Neuronal stem cell (in vitro differentiated cells): ENCODE results near the gene ICOS.

ENCODE experiments used
- DNase-seq: peaks from one replicate; pipeline ENCODE4 v3.0.0-alpha.2; 2013; ENCODE audit warnings: low spot score
- H2AFZ ChIP-seq: one replicate; pipeline ENCODE4 v1.6.1; 2013; ENCODE audit warnings: mild to moderate bottlenecking, low read length, inconsistent platforms
- H2AK5ac ChIP-seq: 2 replicates; pipeline ENCODE4 v1.6.1; 2013; ENCODE audit warnings: low read depth, mild to moderate bottlenecking, inconsistent platforms, low read length, moderate library complexity, mixed read lengths
- H2BK120ac ChIP-seq: 2 replicates; pipeline ENCODE4 v1.6.1; 2013; ENCODE audit warnings: low read depth, mild to moderate bottlenecking, inconsistent platforms, low read length, moderate library complexity, mixed read lengths
- H2BK12ac ChIP-seq: one replicate; pipeline ENCODE4 v1.6.1; 2013; ENCODE audit warnings: low read length, inconsistent platforms
- H2BK15ac ChIP-seq: 2 replicates; pipeline ENCODE4 v1.6.1; 2013; ENCODE audit warnings: mild to moderate bottlenecking, low read length, inconsistent platforms, mixed read lengths
- H2BK5ac ChIP-seq: one replicate; pipeline ENCODE4 v1.6.1; 2013; ENCODE audit warnings: inconsistent platforms, mild to moderate bottlenecking, low read length, moderate library complexity
- H3K14ac ChIP-seq: one replicate; pipeline ENCODE4 v1.6.1; 2013; ENCODE audit warnings: low read length, inconsistent platforms
- H3K18ac ChIP-seq: 2 replicates; pipeline ENCODE4 v1.6.1; 2013; ENCODE audit warnings: low read length, inconsistent platforms
- H3K23ac ChIP-seq: 2 replicates; pipeline ENCODE4 v1.6.1; 2013; ENCODE audit warnings: low read depth, mild to moderate bottlenecking, mixed read lengths, low read length, inconsistent platforms; ENCODE audit not compliant: poor library complexity
- H3K27ac ChIP-seq: replicated peaks from 3 replicates; pipeline ENCODE4 v1.5.1; 2013; ENCODE audit warnings: low read length, inconsistent platforms
- H3K27me3 ChIP-seq, 3 experiments: 2 replicates each; pipeline ENCODE4 v1.6.1; 2013; ENCODE audit warnings: low read length in 3 of 3, mild to moderate bottlenecking in 2 of 3, inconsistent platforms in 1 of 3, low read depth in 1 of 3, mixed read lengths in 1 of 3, moderate library complexity in 1 of 3; ENCODE audit not compliant: control insufficient read depth in 3 of 3, insufficient read depth in 3 of 3
- H3K36me3 ChIP-seq, 2 donors: replicated peaks in 1 of 2; 2 replicates each; pipeline ENCODE4 v1.6.1; 2013; ENCODE audit warnings: low read length in 2 of 2; ENCODE audit not compliant: control insufficient read depth in 2 of 2, insufficient read depth in 2 of 2
- H3K4ac ChIP-seq: 2 replicates; pipeline ENCODE4 v1.6.1; 2013; ENCODE audit warnings: inconsistent platforms, mild to moderate bottlenecking, low read length, moderate library complexity
- H3K4me1 ChIP-seq, 2 donors: 1 replicate in 1 of 2; 2 replicates in 1 of 2; pipeline ENCODE4 v1.6.1; 2013; ENCODE audit warnings: low read length in 2 of 2, low read depth in 1 of 2; ENCODE audit not compliant: control insufficient read depth in 2 of 2, insufficient read depth in 1 of 2
- H3K4me2 ChIP-seq: one replicate; pipeline ENCODE4 v1.6.1; 2013; ENCODE audit warnings: mild to moderate bottlenecking, low read length, inconsistent platforms; ENCODE audit not compliant: insufficient read depth, poor library complexity, severe bottlenecking
- H3K4me3 ChIP-seq, 2 donors: 2 replicates each; pipeline ENCODE4 v1.5.1; 2013; ENCODE audit warnings: low read length in 2 of 2, mild to moderate bottlenecking in 2 of 2, inconsistent platforms in 1 of 2, moderate library complexity in 1 of 2
- H3K79me1 ChIP-seq: one replicate; pipeline ENCODE4 v1.6.1; 2013; ENCODE audit warnings: low read depth, mild to moderate bottlenecking, inconsistent platforms, low read length, moderate library complexity
- H3K9ac ChIP-seq: one replicate; pipeline ENCODE4 v1.6.1; 2013; ENCODE audit warnings: mild to moderate bottlenecking, low read depth, low read length, inconsistent platforms; ENCODE audit not compliant: poor library complexity
- H3K9me3 ChIP-seq, 2 donors: replicated peaks in 1 of 2; 2 replicates each; pipeline versions ENCODE3 to v1.6.1; 2013; ENCODE audit warnings: low read length in 2 of 2, mild to moderate bottlenecking in 2 of 2, inconsistent platforms in 1 of 2, low read depth in 1 of 2, mixed read lengths in 1 of 2, moderate library complexity in 1 of 2; ENCODE audit not compliant: control insufficient read depth in 2 of 2, insufficient read depth in 1 of 2
- H4K8ac ChIP-seq: one replicate; pipeline ENCODE4 v1.6.1; 2013; ENCODE audit warnings: low read depth, mild to moderate bottlenecking, inconsistent platforms, low read length, moderate library complexity
- H4K91ac ChIP-seq: one replicate; pipeline ENCODE4 v1.6.1; 2013; ENCODE audit warnings: low read length, low read depth, mild to moderate bottlenecking, inconsistent platforms; ENCODE audit not compliant: poor library complexity
- WGBS, 2 donors: extraction: QIAGEN DNeasy Blood & Tissue Kit; methylation state at CpG; one replicate each; pipeline ENCODE4 v1.1.7; 2013; ENCODE audit warnings: missing lambda C conversion rate in 2 of 2, mixed read lengths in 1 of 2; ENCODE audit not compliant: insufficient read length in 2 of 2, insufficient replicate concordance in 1 of 2; ENCODE audit errors: extremely low coverage in 2 of 2; 5-methylcytosine and 5-hydroxymethylcytosine counted together

Gene ICOS

DNA sequence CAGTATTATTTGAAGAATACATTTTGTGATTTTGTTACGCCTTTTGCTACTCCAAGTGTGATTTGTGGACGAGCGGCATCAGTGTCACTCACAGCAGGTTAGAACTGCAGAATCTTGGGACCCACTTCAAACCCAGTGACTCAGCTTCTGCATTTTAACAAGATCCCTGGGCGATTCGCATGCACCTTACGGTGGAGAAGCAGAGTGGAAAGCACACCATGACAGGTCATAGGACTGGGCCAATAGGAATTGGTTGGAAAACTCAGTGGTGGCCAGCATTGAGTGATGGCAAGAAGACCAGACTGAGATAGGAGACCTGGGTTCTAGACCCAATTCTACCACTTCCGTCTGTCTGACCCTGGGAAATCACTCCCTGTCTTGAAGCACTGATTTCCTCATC is 42.7 kb upstream of the ICOS start:
- Histone ChIP-seq H2BK15ac (no peak overlapping the region), H3K4me3 (no peak overlapping the region), H2AK5ac (no peak overlapping the region), H3K27me3 (peaks cover 0 to 5% (median 0%) of the 10 kb centered on the region in 3 experiments), H2BK120ac (no peak overlapping the region), H4K8ac (no peak overlapping the region), H4K91ac (no peak overlapping the region), H3K79me1 (no peaks in the 10 kb centered on the region), H3K9ac (no peak overlapping the region), H3K23ac (no peak overlapping the region), H3K14ac (no peak overlapping the region), H3K27ac (no peak overlapping the region), H3K36me3 (no peaks in the 10 kb centered on the region), H3K4me2 (no peak overlapping the region), H3K9me3 (no peaks in the 10 kb centered on the region), H2BK12ac (no peak overlapping the region), H3K4me1 (no peaks in the 10 kb centered on the region), H2BK5ac (no peak overlapping the region), H2AFZ (no peak overlapping the region), H3K18ac (no peak overlapping the region), H3K4ac (no peak overlapping the region)
- DNase-seq = no peak
- WGBS, 2 donors = no CpG with 5 or more reads among the region's 7 CpGs

DNA sequence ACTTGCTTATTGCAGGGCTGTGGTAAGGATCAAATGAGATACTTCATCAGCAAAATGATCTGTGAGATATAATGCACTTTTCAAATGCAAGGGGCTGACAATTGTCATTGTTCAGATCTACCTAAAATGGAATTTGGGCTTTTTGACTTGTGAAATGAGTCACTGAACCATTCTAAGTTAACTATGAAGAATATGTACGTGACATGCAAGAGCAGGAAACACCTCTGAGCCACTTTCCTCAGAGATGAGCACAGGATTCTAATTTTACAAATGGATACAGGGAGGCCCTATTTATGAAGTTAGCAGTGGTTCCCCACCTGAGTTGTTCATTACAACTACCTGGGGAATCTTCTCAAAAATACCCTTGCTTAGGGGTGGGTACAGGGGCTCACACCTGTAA is 42.3 kb upstream of the ICOS start:
- H3K18ac ChIP-seq = no peak overlapping the region
- no peak overlapping the region for H2BK120ac ChIP-seq
- no peaks in the 10 kb centered on the region for H3K4me1 ChIP-seq
- no peaks in the 10 kb centered on the region for H3K9me3 ChIP-seq
- H3K23ac ChIP-seq = no peak overlapping the region
- no peaks in the 10 kb centered on the region for H3K36me3 ChIP-seq
- no peak overlapping the region for H2BK5ac ChIP-seq
- no peak overlapping the region for H3K4me2 ChIP-seq
- H2AK5ac ChIP-seq = no peak overlapping the region
- no peak for DNase-seq
- no peak overlapping the region for H3K9ac ChIP-seq
- WGBS, 2 donors = no CpG with 5 or more reads among the region's 1 CpG
- no peak overlapping the region for H3K27ac ChIP-seq
- H3K79me1 ChIP-seq = no peaks in the 10 kb centered on the region
- H4K91ac ChIP-seq = no peak overlapping the region
- H2AFZ ChIP-seq = no peak overlapping the region
- H3K4ac ChIP-seq = no peak overlapping the region
- H2BK15ac ChIP-seq = no peak overlapping the region
- no peak overlapping the region for H3K4me3 ChIP-seq
- no peak overlapping the region for H2BK12ac ChIP-seq
- H3K27me3 ChIP-seq = peaks cover 0 to 5% (median 0%) of the 10 kb centered on the region in 3 experiments
- no peak overlapping the region for H3K14ac ChIP-seq
- no peak overlapping the region for H4K8ac ChIP-seq

DNA sequence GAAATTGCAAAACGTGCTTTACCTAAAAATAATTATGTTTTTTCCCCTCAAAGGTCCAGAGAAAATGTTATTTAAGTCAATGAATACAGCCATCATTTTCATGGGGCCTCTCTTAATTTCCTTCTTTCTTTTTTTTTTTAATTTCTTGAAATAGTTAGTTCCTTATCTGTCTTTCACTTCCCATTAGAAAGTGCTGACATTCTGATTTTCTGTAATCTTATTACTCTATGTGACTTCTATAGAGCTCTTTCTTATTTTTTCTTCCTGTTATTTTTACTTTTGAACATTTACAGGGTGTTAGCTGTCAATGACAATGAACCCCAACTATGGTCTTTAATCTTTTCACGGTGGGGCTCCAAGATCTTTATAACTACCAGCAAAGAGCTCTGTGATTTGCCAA is 39.0 kb upstream of the ICOS start:
- H2AK5ac ChIP-seq = no peak overlapping the region
- H3K14ac ChIP-seq = no peak overlapping the region
- H3K4ac ChIP-seq = no peak overlapping the region
- no peak for DNase-seq
- H2BK12ac ChIP-seq = no peak overlapping the region
- no peaks in the 10 kb centered on the region for H3K36me3 ChIP-seq
- no peak overlapping the region for H3K23ac ChIP-seq
- no peak overlapping the region for H3K9ac ChIP-seq
- no peak overlapping the region for H3K27ac ChIP-seq
- no peak overlapping the region for H2BK15ac ChIP-seq
- H2BK5ac ChIP-seq = no peak overlapping the region
- H3K18ac ChIP-seq = no peak overlapping the region
- no peaks in the 10 kb centered on the region for H3K4me1 ChIP-seq
- H4K91ac ChIP-seq = no peak overlapping the region
- H4K8ac ChIP-seq = no peak overlapping the region
- no peak overlapping the region for H2AFZ ChIP-seq
- no CpG with 5 or more reads among the region's 2 CpGs for WGBS, 2 donors
- H3K9me3 ChIP-seq = peaks cover 0 to 5% of the 10 kb centered on the region in 2 donors
- peaks cover 0 to 5% (median 0%) of the 10 kb centered on the region in 3 experiments for H3K27me3 ChIP-seq
- no peaks in the 10 kb centered on the region for H3K79me1 ChIP-seq
- H3K4me2 ChIP-seq = no peak overlapping the region
- H3K4me3 ChIP-seq = no peak overlapping the region
- H2BK120ac ChIP-seq = no peak overlapping the region

- WGBS, 2 donors = no CpG with 5 or more reads among the region's 2 CpGs
- Histone ChIP-seq H3K23ac (no peak overlapping the region), H3K4me1 (no peaks in the 10 kb centered on the region), H3K9ac (no peak overlapping the region), H3K27me3 (peaks cover 0 to 5% (median 0%) of the 10 kb centered on the region in 3 experiments), H3K79me1 (no peaks in the 10 kb centered on the region), H2AFZ (no peak overlapping the region), H3K18ac (no peak overlapping the region), H3K9me3 (peaks cover 3 to 5% of the 10 kb centered on the region in 2 donors), H2BK12ac (no peak overlapping the region), H2BK5ac (no peak overlapping the region), H3K4me2 (no peak overlapping the region), H2BK120ac (no peak overlapping the region), H3K4ac (no peak overlapping the region), H3K14ac (no peak overlapping the region), H2AK5ac (no peak overlapping the region), H3K4me3 (no peak overlapping the region), H3K27ac (no peak overlapping the region), H4K8ac (no peak overlapping the region), H2BK15ac (no peak overlapping the region), H4K91ac (no peak overlapping the region), H3K36me3 (no peaks in the 10 kb centered on the region)
- no peak for DNase-seq
Observed at GRCh38 chr2:203898657-203899056, 37.9 kb upstream of the ICOS start.
